ENCODE results near the gene KDM4B. TPM values are rescaled to one million over a fixed set of nuclear protein-coding genes. Genes with fewer than 3 reads are reported as not detected.

KDM4B gene
- total RNA-seq, 1 experiment from 2014 or later: 35.9 TPM

GRCh38 chr19:4990306-4990705 is 21.4 kb downstream of the KDM4B start:
- Histone ChIP-seq H3K36me3 (ENCODE audit: control insufficient read depth in 1 of 2, insufficient read depth in 2 of 2, low read length in 2 of 2) (no peaks in the 10 kb centered on the region), H3K9ac (ENCODE audit: low read length) (no peak overlapping the region), H3K27ac (ENCODE audit: low read depth, low read length) (no peak overlapping the region), H3K4me3 (replicated peaks in 1 of 2; ENCODE audit: low read depth in 1 of 2, low read length in 2 of 2) (no peak overlapping the region), H4K20me1 (ENCODE audit: insufficient read depth) (no peaks in the 10 kb centered on the region), H3K4me2 (ENCODE audit: low read length) (no peak overlapping the region), H3K9me2 (ENCODE audit: insufficient read depth) (no peaks in the 10 kb centered on the region), H3K9me3 (ENCODE audit: control insufficient read depth in 1 of 2, insufficient read depth in 1 of 2, low read depth in 1 of 2, low read length in 2 of 2) (no peaks in the 10 kb centered on the region), H3K27me3 (ENCODE audit: insufficient read depth, low read length) (no peaks in the 10 kb centered on the region), H3K79me2 (ENCODE audit: insufficient read depth, low read length) (peaks cover 51% of the 10 kb centered on the region), H2AFZ (ENCODE audit: low read depth, low read length, poor library complexity, severe bottlenecking) (no peak overlapping the region), H3K4me1 (ENCODE audit: control insufficient read depth in 1 of 2, insufficient read depth in 2 of 2, low read length in 2 of 2) (peaks cover 15 to 29% of the 10 kb centered on the region in 2 experiments)
- ATAC-seq: no peak
- intact Hi-C loops (cut with micrococcal nuclease): no loop called here
- BruUV-seq (replicated peaks): no TSS peak
- DNase-seq (ENCODE audit: low read depth, low spot score): no peak
- ChIA-PET CTCF (interaction anchor here (2.2 kb wide), 1 partner anchor 11 kb away, joined by 9 read pairs; no protein-coding TSS in a partner anchor), RAD21 (ENCODE audit: low non-redundant PET in 1 of 2, low total read pairs in 2 of 2, uncharacterized antibody in 2 of 2, unreplicated experiment in 2 of 2) (no interaction called here), POLR2A (no interaction called here)
- TF ChIP-seq JUND (IDR thresholded peaks at IDR 0.05): no peak
- no peak for TF ChIP-seq MAX (IDR thresholded peaks at IDR 0.05)
- no peak for TF ChIP-seq EGR1 (IDR thresholded peaks at IDR 0.05; ENCODE audit: low read depth)
- TF ChIP-seq, protein P1, sequence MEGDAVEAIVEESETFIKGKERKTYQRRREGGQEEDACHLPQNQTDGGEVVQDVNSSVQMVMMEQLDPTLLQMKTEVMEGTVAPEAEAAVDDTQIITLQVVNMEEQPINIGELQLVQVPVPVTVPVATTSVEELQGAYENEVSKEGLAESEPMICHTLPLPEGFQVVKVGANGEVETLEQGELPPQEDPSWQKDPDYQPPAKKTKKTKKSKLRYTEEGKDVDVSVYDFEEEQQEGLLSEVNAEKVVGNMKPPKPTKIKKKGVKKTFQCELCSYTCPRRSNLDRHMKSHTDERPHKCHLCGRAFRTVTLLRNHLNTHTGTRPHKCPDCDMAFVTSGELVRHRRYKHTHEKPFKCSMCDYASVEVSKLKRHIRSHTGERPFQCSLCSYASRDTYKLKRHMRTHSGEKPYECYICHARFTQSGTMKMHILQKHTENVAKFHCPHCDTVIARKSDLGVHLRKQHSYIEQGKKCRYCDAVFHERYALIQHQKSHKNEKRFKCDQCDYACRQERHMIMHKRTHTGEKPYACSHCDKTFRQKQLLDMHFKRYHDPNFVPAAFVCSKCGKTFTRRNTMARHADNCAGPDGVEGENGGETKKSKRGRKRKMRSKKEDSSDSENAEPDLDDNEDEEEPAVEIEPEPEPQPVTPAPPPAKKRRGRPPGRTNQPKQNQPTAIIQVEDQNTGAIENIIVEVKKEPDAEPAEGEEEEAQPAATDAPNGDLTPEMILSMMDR (IDR thresholded peaks at IDR 0.05 in 2 of 3, conservative IDR thresholded peaks at IDR 0.05 in 1 of 3; ENCODE audit: borderline replicate concordance in 1 of 3, insufficient read depth in 1 of 3, low read depth in 2 of 3, low read length in 2 of 3): no peak
- TF ChIP-seq, protein P2, sequence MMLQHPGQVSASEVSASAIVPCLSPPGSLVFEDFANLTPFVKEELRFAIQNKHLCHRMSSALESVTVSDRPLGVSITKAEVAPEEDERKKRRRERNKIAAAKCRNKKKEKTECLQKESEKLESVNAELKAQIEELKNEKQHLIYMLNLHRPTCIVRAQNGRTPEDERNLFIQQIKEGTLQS (IDR thresholded peaks at IDR 0.05): no peak

- no peak overlapping the region for H3K9ac ChIP-seq (ENCODE audit: low read length)
- no peaks in the 10 kb centered on the region for H3K9me2 ChIP-seq (ENCODE audit: insufficient read depth)
- ChIA-PET CTCF (no interaction called here), RAD21 (ENCODE audit: low non-redundant PET in 1 of 2, low total read pairs in 2 of 2, uncharacterized antibody in 2 of 2, unreplicated experiment in 2 of 2) (no interaction called here), POLR2A (no interaction called here)
- H3K27me3 ChIP-seq (ENCODE audit: insufficient read depth, low read length): no peaks in the 10 kb centered on the region
- H4K20me1 ChIP-seq (ENCODE audit: insufficient read depth): no peaks in the 10 kb centered on the region
- intact Hi-C loops (cut with micrococcal nuclease): no loop called here
- H3K79me2 ChIP-seq (ENCODE audit: insufficient read depth, low read length): peaks cover 51% of the 10 kb centered on the region
- no peak overlapping the region for H3K4me3 ChIP-seq (replicated peaks in 1 of 2; ENCODE audit: low read depth in 1 of 2, low read length in 2 of 2)
- DNase-seq (ENCODE audit: low read depth, low spot score) (no peak), ATAC-seq (no peak)
- no TSS peak for BruUV-seq (replicated peaks)
- H3K9me3 ChIP-seq (ENCODE audit: control insufficient read depth in 1 of 2, insufficient read depth in 1 of 2, low read depth in 1 of 2, low read length in 2 of 2): no peaks in the 10 kb centered on the region
- TF ChIP-seq ZFX (IDR thresholded peaks at IDR 0.05): no peak
- TF ChIP-seq YY1 (IDR thresholded peaks at IDR 0.05; ENCODE audit: extremely low read depth, insufficient replicate concordance, low read depth, low read length): no peak
- no peak for TF ChIP-seq CEBPB (IDR thresholded peaks at IDR 0.05; ENCODE audit: low read depth)
- no peak for TF ChIP-seq SIN3A (IDR thresholded peaks at IDR 0.05; ENCODE audit: low read depth)
- no peak for TF ChIP-seq TCF7L2 (IDR thresholded peaks at IDR 0.05; ENCODE audit: borderline replicate concordance, extremely low read depth, insufficient read depth, insufficient read length)
- TF ChIP-seq, protein P3, sequence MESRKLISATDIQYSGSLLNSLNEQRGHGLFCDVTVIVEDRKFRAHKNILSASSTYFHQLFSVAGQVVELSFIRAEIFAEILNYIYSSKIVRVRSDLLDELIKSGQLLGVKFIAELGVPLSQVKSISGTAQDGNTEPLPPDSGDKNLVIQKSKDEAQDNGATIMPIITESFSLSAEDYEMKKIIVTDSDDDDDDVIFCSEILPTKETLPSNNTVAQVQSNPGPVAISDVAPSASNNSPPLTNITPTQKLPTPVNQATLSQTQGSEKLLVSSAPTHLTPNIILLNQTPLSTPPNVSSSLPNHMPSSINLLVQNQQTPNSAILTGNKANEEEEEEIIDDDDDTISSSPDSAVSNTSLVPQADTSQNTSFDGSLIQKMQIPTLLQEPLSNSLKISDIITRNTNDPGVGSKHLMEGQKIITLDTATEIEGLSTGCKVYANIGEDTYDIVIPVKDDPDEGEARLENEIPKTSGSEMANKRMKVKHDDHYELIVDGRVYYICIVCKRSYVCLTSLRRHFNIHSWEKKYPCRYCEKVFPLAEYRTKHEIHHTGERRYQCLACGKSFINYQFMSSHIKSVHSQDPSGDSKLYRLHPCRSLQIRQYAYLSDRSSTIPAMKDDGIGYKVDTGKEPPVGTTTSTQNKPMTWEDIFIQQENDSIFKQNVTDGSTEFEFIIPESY (IDR thresholded peaks at IDR 0.05; ENCODE audit: extremely low read depth, insufficient replicate concordance, low read length): no peak
- H3K27ac ChIP-seq (ENCODE audit: low read depth, low read length): no peak overlapping the region
- no peak overlapping the region for H3K4me2 ChIP-seq (ENCODE audit: low read length)
- no peak overlapping the region for H2AFZ ChIP-seq (ENCODE audit: low read depth, low read length, poor library complexity, severe bottlenecking)
- H3K36me3 ChIP-seq (ENCODE audit: control insufficient read depth in 1 of 2, insufficient read depth in 2 of 2, low read length in 2 of 2): no peaks in the 10 kb centered on the region
- H3K4me1 ChIP-seq (ENCODE audit: control insufficient read depth in 1 of 2, insufficient read depth in 2 of 2, low read length in 2 of 2): peaks cover 15 to 29% of the 10 kb centered on the region in 2 experiments
Measured at GRCh38 chr19:4991538-4991937, 22.6 kb downstream of the KDM4B start.

Measured in HCT116 (cell line).